HG03575 (cell line): Measurements from ENCODE around the gene TIGD6.
"Not testable (repeated sequence)": the region's sequence is repeated elsewhere in the genome, so short reads cannot be mapped to it uniquely, and the experiment has no call there.

Experiments
- ATAC-seq: cut with Tn5 transposase; IDR thresholded peaks from one replicate; pipeline ENCODE4 v1.9.1; 2021; ENCODE audit not compliant: unreplicated experiment, insufficient number of reproducible peaks, low FRiP score; ENCODE audit errors: extremely low read depth

TIGD6 gene

GRCh38 chr5:150000256-150000989 is at the start of gene TIGD6, which contains the start of gene HMGXB3:
TIGD6 (minus strand) TSS chr5:150000654; CDS start chr5:149996348, 4,306 bp downstream.
HMGXB3 (plus strand) TSS chr5:150000739; CDS start chr5:150004853, 4,114 bp downstream.
- ATAC-seq = peak; percentile 77

- ATAC-seq = no peak
Measured at GRCh38 chr5:150046031-150046430, 45.6 kb upstream of the TIGD6 start.

- no peak for ATAC-seq
Measured at GRCh38 chr5:150045549-150045948, 45.1 kb upstream of the TIGD6 start.

- no peak for ATAC-seq
Measured at GRCh38 chr5:150044712-150045111, 44.3 kb upstream of the TIGD6 start.

GRCh38 chr5:150044329-150044681 is 43.9 kb upstream of the TIGD6 start:
- no peak for ATAC-seq

GRCh38 chr5:150043657-150044328 is 43.3 kb upstream of the TIGD6 start:
- no peak for ATAC-seq

GRCh38 chr5:150042459-150042858 is 42.0 kb upstream of the TIGD6 start:
- ATAC-seq = no peak

- no peak for ATAC-seq
Measured at GRCh38 chr5:150038547-150038946, 38.1 kb upstream of the TIGD6 start.

- no peak for ATAC-seq
Measured at GRCh38 chr5:150036513-150036912, 36.1 kb upstream of the TIGD6 start.

- no peak for ATAC-seq
Measured at GRCh38 chr5:150035139-150035895, 34.9 kb upstream of the TIGD6 start.

GRCh38 chr5:150034662-150035061 is 34.2 kb upstream of the TIGD6 start:
- no peak for ATAC-seq

- no peak for ATAC-seq
Measured at GRCh38 chr5:150033334-150033733, 32.9 kb upstream of the TIGD6 start.

GRCh38 chr5:150028047-150028446 is 27.6 kb upstream of the TIGD6 start:
- ATAC-seq = not testable (repeated sequence)

- ATAC-seq = no peak
Measured at GRCh38 chr5:150026682-150027172, 26.3 kb upstream of the TIGD6 start.

- ATAC-seq = no peak
Measured at GRCh38 chr5:150024346-150024984, 24.0 kb upstream of the TIGD6 start.

- no peak for ATAC-seq
Measured at GRCh38 chr5:150023136-150023535, 22.7 kb upstream of the TIGD6 start.

- no peak for ATAC-seq
Measured at GRCh38 chr5:150022681-150023080, 22.2 kb upstream of the TIGD6 start.

- no peak for ATAC-seq
Measured at GRCh38 chr5:150022158-150022531, 21.7 kb upstream of the TIGD6 start.

- no peak for ATAC-seq
Measured at GRCh38 chr5:150021491-150022157, 21.2 kb upstream of the TIGD6 start.
